ENCODE data around the gene BMPR1B. TPM values are rescaled to one million over a fixed set of nuclear protein-coding genes. Genes with fewer than 3 reads are reported as not detected.

The BMPR1B gene
- total and polyA plus RNA-seq, 4 donors: 0.27 to 0.70 (median 0.48) TPM

DNA sequence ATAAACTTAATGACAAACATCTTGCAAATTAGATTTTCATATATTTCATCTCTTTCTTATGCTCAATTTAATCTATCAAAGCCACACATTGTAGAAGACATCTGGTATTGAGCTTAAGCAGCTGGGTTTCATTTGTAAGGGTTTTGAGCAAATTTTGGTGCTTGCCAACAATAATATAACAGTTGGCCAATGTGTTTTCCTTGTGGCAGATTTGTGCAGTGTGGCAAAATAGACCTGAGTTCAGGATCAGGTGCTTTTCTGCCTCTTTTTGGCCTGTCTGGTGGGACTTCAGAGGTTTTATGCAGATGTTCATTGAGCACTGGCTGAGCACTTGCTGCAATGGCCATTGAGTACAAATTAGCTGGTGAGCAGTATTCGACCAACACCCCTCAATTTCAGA lies 301.9 kb downstream of the BMPR1B start:
- DNase-seq (ENCODE audit: low spot score): no peak
- Histone ChIP-seq H3K27ac (ENCODE audit: low read depth in 1 of 2, low read length in 2 of 2) (no peak overlapping the region), H3K27me3 (ENCODE audit: control insufficient read depth in 4 of 4, insufficient read depth in 4 of 4, low read length in 3 of 4) (no peaks in the 10 kb centered on the region), H3K9ac (ENCODE audit: low read depth in 1 of 2, low read length in 2 of 2) (no peak overlapping the region), H3K4me1 (ENCODE audit: control insufficient read depth in 4 of 4, insufficient read depth in 4 of 4, low read length in 3 of 4) (no peaks in the 10 kb centered on the region), H3K9me3 (ENCODE audit: control insufficient read depth in 4 of 4, low read length in 3 of 4) (no peaks in the 10 kb centered on the region), H3K36me3 (ENCODE audit: control insufficient read depth in 4 of 4, insufficient read depth in 3 of 4, low read depth in 1 of 4, low read length in 3 of 4) (no peaks in the 10 kb centered on the region), H3K4me3 (ENCODE audit: low read depth in 1 of 3, low read length in 3 of 3) (no peak overlapping the region)
- WGBS: 80% methylated on average over 1 of the region's 1 CpG
- TF ChIP-seq TAF1 (conservative IDR thresholded peaks at IDR 0.05) (no peak), FOXA1 (IDR thresholded peaks at IDR 0.05) (no peak), MAX (IDR thresholded peaks at IDR 0.05) (no peak), RXRA (IDR thresholded peaks at IDR 0.05) (no peak)
- TF ChIP-seq, protein P1, sequence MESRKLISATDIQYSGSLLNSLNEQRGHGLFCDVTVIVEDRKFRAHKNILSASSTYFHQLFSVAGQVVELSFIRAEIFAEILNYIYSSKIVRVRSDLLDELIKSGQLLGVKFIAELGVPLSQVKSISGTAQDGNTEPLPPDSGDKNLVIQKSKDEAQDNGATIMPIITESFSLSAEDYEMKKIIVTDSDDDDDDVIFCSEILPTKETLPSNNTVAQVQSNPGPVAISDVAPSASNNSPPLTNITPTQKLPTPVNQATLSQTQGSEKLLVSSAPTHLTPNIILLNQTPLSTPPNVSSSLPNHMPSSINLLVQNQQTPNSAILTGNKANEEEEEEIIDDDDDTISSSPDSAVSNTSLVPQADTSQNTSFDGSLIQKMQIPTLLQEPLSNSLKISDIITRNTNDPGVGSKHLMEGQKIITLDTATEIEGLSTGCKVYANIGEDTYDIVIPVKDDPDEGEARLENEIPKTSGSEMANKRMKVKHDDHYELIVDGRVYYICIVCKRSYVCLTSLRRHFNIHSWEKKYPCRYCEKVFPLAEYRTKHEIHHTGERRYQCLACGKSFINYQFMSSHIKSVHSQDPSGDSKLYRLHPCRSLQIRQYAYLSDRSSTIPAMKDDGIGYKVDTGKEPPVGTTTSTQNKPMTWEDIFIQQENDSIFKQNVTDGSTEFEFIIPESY (IDR thresholded peaks at IDR 0.05): no peak
- TF ChIP-seq, protein P2, sequence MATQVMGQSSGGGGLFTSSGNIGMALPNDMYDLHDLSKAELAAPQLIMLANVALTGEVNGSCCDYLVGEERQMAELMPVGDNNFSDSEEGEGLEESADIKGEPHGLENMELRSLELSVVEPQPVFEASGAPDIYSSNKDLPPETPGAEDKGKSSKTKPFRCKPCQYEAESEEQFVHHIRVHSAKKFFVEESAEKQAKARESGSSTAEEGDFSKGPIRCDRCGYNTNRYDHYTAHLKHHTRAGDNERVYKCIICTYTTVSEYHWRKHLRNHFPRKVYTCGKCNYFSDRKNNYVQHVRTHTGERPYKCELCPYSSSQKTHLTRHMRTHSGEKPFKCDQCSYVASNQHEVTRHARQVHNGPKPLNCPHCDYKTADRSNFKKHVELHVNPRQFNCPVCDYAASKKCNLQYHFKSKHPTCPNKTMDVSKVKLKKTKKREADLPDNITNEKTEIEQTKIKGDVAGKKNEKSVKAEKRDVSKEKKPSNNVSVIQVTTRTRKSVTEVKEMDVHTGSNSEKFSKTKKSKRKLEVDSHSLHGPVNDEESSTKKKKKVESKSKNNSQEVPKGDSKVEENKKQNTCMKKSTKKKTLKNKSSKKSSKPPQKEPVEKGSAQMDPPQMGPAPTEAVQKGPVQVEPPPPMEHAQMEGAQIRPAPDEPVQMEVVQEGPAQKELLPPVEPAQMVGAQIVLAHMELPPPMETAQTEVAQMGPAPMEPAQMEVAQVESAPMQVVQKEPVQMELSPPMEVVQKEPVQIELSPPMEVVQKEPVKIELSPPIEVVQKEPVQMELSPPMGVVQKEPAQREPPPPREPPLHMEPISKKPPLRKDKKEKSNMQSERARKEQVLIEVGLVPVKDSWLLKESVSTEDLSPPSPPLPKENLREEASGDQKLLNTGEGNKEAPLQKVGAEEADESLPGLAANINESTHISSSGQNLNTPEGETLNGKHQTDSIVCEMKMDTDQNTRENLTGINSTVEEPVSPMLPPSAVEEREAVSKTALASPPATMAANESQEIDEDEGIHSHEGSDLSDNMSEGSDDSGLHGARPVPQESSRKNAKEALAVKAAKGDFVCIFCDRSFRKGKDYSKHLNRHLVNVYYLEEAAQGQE (IDR thresholded peaks at IDR 0.05): no peak

DNA sequence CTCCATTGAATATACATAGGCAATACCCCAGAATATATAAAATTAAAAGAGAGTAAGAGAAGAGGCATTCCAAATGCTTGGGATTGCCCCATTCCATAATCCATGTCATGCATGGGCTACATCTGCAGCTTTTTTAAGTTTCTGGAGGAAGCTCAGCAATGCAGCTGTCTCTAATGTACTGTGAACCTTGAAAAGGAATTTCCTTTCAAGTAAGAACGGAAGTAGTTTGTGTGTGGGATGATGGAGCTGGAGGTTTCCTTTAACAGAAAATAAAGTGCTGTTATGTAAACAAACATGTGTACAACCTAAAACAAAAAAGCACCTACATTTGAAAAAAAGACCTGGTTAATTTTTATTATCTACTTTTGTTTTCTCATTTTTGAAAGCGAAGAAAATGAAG lies 303.5 kb downstream of the BMPR1B start:
- Histone ChIP-seq H3K9ac (ENCODE audit: low read depth in 1 of 2, low read length in 2 of 2) (no peak overlapping the region), H3K27ac (ENCODE audit: low read depth in 1 of 2, low read length in 2 of 2) (no peak overlapping the region), H3K27me3 (ENCODE audit: control insufficient read depth in 4 of 4, insufficient read depth in 4 of 4, low read length in 3 of 4) (no peaks in the 10 kb centered on the region), H3K4me3 (ENCODE audit: low read depth in 1 of 3, low read length in 3 of 3) (no peak overlapping the region), H3K36me3 (ENCODE audit: control insufficient read depth in 4 of 4, insufficient read depth in 3 of 4, low read depth in 1 of 4, low read length in 3 of 4) (no peaks in the 10 kb centered on the region), H3K9me3 (ENCODE audit: control insufficient read depth in 4 of 4, low read length in 3 of 4) (no peaks in the 10 kb centered on the region), H3K4me1 (ENCODE audit: control insufficient read depth in 4 of 4, insufficient read depth in 4 of 4, low read length in 3 of 4) (no peaks in the 10 kb centered on the region)
- 77% methylated on average over 2 of the region's 2 CpGs for WGBS
- TF ChIP-seq SP1 (IDR thresholded peaks at IDR 0.05): no peak
- TF ChIP-seq RAD21 (IDR thresholded peaks at IDR 0.05): no peak
- no peak for TF ChIP-seq HNF4G (IDR thresholded peaks at IDR 0.05)
- TF ChIP-seq TAF1 (conservative IDR thresholded peaks at IDR 0.05): no peak
- TF ChIP-seq HNF4A (conservative IDR thresholded peaks at IDR 0.05): no peak
- TF ChIP-seq ATF3 (IDR thresholded peaks at IDR 0.05): no peak
- no peak for TF ChIP-seq YY1 (IDR thresholded peaks at IDR 0.05)
- no peak for TF ChIP-seq JUND (IDR thresholded peaks at IDR 0.05)
- TF ChIP-seq NR2F2 (IDR thresholded peaks at IDR 0.05): no peak
- TF ChIP-seq, protein P2 (IDR thresholded peaks at IDR 0.05): no peak
- no peak for TF ChIP-seq FOXA1 (IDR thresholded peaks at IDR 0.05)
- no peak for TF ChIP-seq FOXA2 (IDR thresholded peaks at IDR 0.05)
- TF ChIP-seq GABPA (IDR thresholded peaks at IDR 0.05 in 1 of 2, conservative IDR thresholded peaks at IDR 0.05 in 1 of 2): no peak
- no peak for TF ChIP-seq RXRA (IDR thresholded peaks at IDR 0.05)
- no peak for TF ChIP-seq MAX (IDR thresholded peaks at IDR 0.05)
- TF ChIP-seq, protein P1 (IDR thresholded peaks at IDR 0.05): no peak
- no peak for TF ChIP-seq CTCF (IDR thresholded peaks at IDR 0.05; ENCODE audit: low read depth, low read length, missing input control)
- TF ChIP-seq EGR1 (IDR thresholded peaks at IDR 0.05; ENCODE audit: low read depth in 2 of 2): no peak
- DNase-seq (ENCODE audit: low spot score): no peak

Measured in liver (tissue), 9 donors.